Stomach (tissue), 9 donors: Measurements from ENCODE around the gene GUCY1A2. TPM values are rescaled to one million over a fixed set of nuclear protein-coding genes. Genes with fewer than 3 reads are reported as not detected.

Source experiments
- DNase-seq, 2 donors: peaks; one replicate each; pipeline versions ENCODE4 v3.0.0 to v3.0.0-alpha.2; 2013 to 2019
- H3K27ac ChIP-seq, 5 donors: fragments of 200-600 bp in 4 of 5; sonication (generic) in 4 of 5; one replicate each; pipeline ENCODE4 v1.5.1; 2013 to 2019; ENCODE audit warnings: mild to moderate bottlenecking in 1 of 5, moderate library complexity in 1 of 5
- H3K27me3 ChIP-seq, 3 donors: fragments of 200-600 bp; sonication (generic); one replicate each; pipeline ENCODE4 v1.5.1; 2017 to 2019; ENCODE audit warnings: mixed run types in 1 of 3
- H3K36me3 ChIP-seq, 4 donors: fragments of 200-600 bp; sonication (generic); 1 replicate in 3 of 4; 2 replicates in 1 of 4; pipeline ENCODE4 v1.5.1; 2016 to 2019
- H3K4me1 ChIP-seq, 4 donors: fragments of 200-600 bp; sonication (generic); one replicate each; pipeline ENCODE4 v1.5.1; 2016 to 2019
- H3K4me3 ChIP-seq, 4 donors: fragments of 200-600 bp; sonication (generic) in 3 of 4; one replicate each; pipeline ENCODE4 v1.5.1; 2016 to 2019; ENCODE audit warnings: mild to moderate bottlenecking in 1 of 4
- H3K9me3 ChIP-seq, 4 donors: fragments of 200-600 bp; sonication (generic); one replicate each; pipeline ENCODE4 v1.5.1; 2016 to 2019
- CTCF ChIP-seq, 7 experiments: fragments of 450-650 bp in 4 of 7; fragments of 200-600 bp in 3 of 7; sonication (generic) in 3 of 7; IDR thresholded peaks; one replicate each; pipeline ENCODE4 v1.5.1; 2016 to 2019; ENCODE audit warnings: antibody characterized with exemption in 7 of 7, control low read depth in 2 of 7, mild to moderate bottlenecking in 1 of 7
- EP300 ChIP-seq: sonication (generic); formaldehyde crosslinking; IDR thresholded peaks from one replicate; pipeline ENCODE4 v1.6.1; 2017; ENCODE audit warnings: antibody characterized with exemption
- POLR2A ChIP-seq, 4 donors: fragments of 450-650 bp; IDR thresholded peaks; one replicate each; pipeline ENCODE4 v1.6.1; 2016; ENCODE audit warnings: antibody characterized with exemption in 4 of 4, control low read depth in 2 of 4, mild to moderate bottlenecking in 1 of 4, moderate library complexity in 1 of 4
- POLR2AphosphoS5 ChIP-seq, 3 donors: sonication (generic); formaldehyde crosslinking; IDR thresholded peaks; one replicate each; pipeline ENCODE4 v1.6.1; 2016; ENCODE audit warnings: antibody characterized with exemption in 3 of 3
- WGBS, 5 donors: extraction: QIAGEN DNeasy Blood & Tissue Kit in 3 of 5; methylation state at CpG; one replicate each; pipeline versions ENCODE4 v1.1.5 to v1.1.7; 2013 to 2018; 5-methylcytosine and 5-hydroxymethylcytosine counted together
- intact Hi-C: fragments of 100-400 bp; cut with DNase I; formaldehyde crosslinking; loops from one replicate; pipeline ENCODE4 v1.15.1; 2023; ENCODE audit warnings: low total_unique reads
- polyA plus RNA-seq, 3 donors: library from polyadenylated mRNA; stranded (reverse); fragments of 200-250 nt; gene quantifications; one replicate each; pipeline ENCODE4 v1.2.3, GENCODE V29; 2013
- total RNA-seq, 5 donors: library from RNA; depleted of rRNA; stranded (reverse); fragments of >200 nt; gene quantifications; one replicate each; pipeline versions ENCODE4 v1.1.0 to v1.2.3, GENCODE V29; 2014 to 2016
- donor health status: healthy with polysubstance abuse.
- donor health status: Bipolar disorder and iron deficiency.
- donor health status: healthy.

GUCY1A2 gene
- total and polyA plus RNA-seq, 8 donors: 0.10 to 15.1 (median 4.3) TPM

DNA sequence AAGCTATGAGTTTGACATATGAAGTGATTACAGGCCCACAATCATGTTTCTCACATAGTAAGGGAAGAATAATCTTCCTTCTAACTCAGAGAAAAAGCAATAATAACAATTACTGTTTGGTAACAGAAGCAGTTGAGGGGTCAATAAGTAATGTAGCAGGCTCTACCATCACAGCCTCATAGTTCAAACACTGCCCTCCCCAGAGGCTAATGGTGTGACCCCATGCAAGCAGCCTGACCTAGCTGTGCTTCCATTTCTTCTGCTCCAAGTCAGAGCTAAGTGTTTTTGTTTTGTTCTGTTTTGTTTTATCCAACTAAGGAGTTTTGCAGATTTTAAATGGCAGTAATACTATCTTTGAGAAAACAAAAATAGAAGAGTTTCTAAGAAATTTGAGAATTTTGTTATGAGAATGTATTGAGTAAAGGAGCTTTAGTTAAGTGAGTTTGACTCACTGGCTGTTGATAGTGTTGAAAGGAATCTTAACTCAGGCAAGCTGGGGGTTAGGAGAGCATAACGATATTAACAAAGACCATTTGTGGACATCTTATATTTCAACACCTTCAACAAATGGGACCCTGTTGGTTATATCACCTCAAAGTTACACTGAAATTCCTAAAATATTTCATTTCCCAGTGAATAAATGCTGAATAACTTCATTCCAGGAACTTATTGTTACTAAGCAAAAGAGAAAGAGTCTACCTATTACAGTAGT is 48.5 kb downstream of the GUCY1A2 start:
- Histone ChIP-seq H3K4me3 (no peak overlapping the region), H3K27me3 (no peaks in the 10 kb centered on the region), H3K27ac (no peak overlapping the region), H3K9me3 (no peaks in the 10 kb centered on the region), H3K36me3 (no peaks in the 10 kb centered on the region), H3K4me1 (no peaks in the 10 kb centered on the region)
- DNase-seq: no peak
- WGBS, 5 donors: 75 to 96% (median 88%) methylated on average over 1 of the region's 1 CpG
- TF ChIP-seq CTCF (IDR thresholded peaks at IDR 0.05) (no peak), POLR2A (IDR thresholded peaks at IDR 0.05) (no peak), POLR2AphosphoS5 (IDR thresholded peaks at IDR 0.05) (no peak), EP300 (no peak)
- intact Hi-C loops: no loop called here

DNA sequence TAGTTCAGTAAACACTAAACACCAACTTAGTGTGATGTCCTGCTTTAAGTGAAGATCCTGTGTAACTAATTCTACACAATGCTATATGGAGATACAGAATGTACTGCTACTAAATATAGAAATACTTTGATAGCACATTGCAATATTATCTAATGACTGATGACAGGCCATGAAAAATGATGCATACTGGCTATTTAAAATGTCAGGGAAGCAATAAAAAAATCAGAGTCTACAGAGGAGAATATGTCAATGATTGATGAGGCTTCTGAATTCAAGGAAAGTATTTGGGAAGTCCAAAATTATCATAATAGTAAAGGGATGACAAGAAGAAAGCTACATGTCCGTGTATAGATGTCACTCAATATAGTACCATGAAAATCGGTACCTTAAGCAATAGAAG is 55.3 kb downstream of the GUCY1A2 start:
- WGBS, 5 donors: 86 to 91% (median 89%) methylated on average over 2 of the region's 2 CpGs
- H3K36me3 ChIP-seq: no peaks in the 10 kb centered on the region
- intact Hi-C loops: no loop called here

DNA sequence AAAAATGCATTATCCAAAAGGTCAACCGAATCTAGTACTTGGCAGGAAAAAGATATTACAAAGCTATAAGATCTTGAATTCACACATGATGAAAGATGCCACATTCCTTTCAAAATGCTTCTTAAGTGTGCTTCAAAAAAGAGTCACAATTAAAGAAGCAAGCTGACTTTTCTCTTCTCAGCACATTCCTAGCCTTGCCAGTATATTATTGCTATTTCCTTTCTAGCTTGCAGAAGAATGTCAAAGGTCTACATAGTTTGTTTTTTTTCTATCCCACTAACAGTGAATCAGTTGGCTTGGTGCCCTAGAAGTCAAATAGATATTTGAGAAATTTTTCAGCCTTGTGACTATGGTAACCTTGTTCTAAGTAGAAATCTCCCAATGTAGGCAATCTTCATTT is 56.8 kb downstream of the GUCY1A2 start:
- no peak for TF ChIP-seq POLR2AphosphoS5 (IDR thresholded peaks at IDR 0.05)
- no peak for TF ChIP-seq EP300
- TF ChIP-seq POLR2A (IDR thresholded peaks at IDR 0.05): no peak
- TF ChIP-seq CTCF (IDR thresholded peaks at IDR 0.05): no peak
- no peak overlapping the region for H3K27ac ChIP-seq
- peak in 1 of 2 donors; percentile 32 for DNase-seq
- no peaks in the 10 kb centered on the region for H3K9me3 ChIP-seq
- intact Hi-C loops: no loop called here
- no peak overlapping the region for H3K4me3 ChIP-seq
- no peaks in the 10 kb centered on the region for H3K4me1 ChIP-seq
- no peaks in the 10 kb centered on the region for H3K36me3 ChIP-seq
- no peaks in the 10 kb centered on the region for H3K27me3 ChIP-seq
- WGBS, 5 donors: 6 to 39% (median 23%) methylated on average over 1 of the region's 1 CpG

More for the DNA sequence above, 55.3 kb downstream of the GUCY1A2 start:
- Histone ChIP-seq H3K9me3 (no peaks in the 10 kb centered on the region), H3K4me3 (no peak overlapping the region), H3K27me3 (no peaks in the 10 kb centered on the region), H3K27ac (no peak overlapping the region), H3K4me1 (no peaks in the 10 kb centered on the region)
- DNase-seq: no peak
- no peak for TF ChIP-seq CTCF (IDR thresholded peaks at IDR 0.05)
- no peak for TF ChIP-seq EP300
- no peak for TF ChIP-seq POLR2AphosphoS5 (IDR thresholded peaks at IDR 0.05)
- TF ChIP-seq POLR2A (IDR thresholded peaks at IDR 0.05): no peak

DNA sequence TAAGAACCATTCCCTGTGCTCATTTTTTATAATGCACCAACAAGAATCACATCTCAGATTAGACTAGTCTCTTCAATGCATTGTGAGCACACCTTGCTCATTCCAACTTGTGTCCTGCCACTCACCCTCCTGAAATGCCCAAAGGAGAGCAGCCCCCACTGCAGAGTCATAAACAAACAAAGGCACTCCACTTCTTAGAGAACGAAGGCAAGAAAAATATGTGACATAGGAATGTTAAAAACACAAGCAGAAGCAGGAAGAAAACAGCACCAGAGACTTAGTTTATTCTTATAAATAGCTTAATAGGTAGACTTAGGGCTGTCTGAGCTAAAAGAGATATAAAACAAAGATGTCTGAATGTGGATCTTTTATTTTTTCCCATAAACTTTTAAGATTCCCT is 57.2 kb downstream of the GUCY1A2 start:
- H3K9me3 ChIP-seq: no peaks in the 10 kb centered on the region
- no peak for TF ChIP-seq EP300
- TF ChIP-seq POLR2A (IDR thresholded peaks at IDR 0.05): no peak
- no peak for TF ChIP-seq POLR2AphosphoS5 (IDR thresholded peaks at IDR 0.05)
- no peak for TF ChIP-seq CTCF (IDR thresholded peaks at IDR 0.05)
- no peak overlapping the region for H3K27ac ChIP-seq
- 0 to 10% (median 4%) methylated on average over 1 of the region's 1 CpG for WGBS, 5 donors
- intact Hi-C loops: no loop called here
- DNase-seq: no peak
- H3K36me3 ChIP-seq: no peaks in the 10 kb centered on the region
- no peaks in the 10 kb centered on the region for H3K4me1 ChIP-seq
- no peaks in the 10 kb centered on the region for H3K27me3 ChIP-seq
- no peak overlapping the region for H3K4me3 ChIP-seq
